C1 segment of cervical spinal cord (tissue), 14 donors: ENCODE results near the gene P2RY11.

Experiments
- DNase-seq, 14 donors: peaks; one replicate each; lab custom pipeline; 2025; lab: John Stamatoyannopoulos, UW

Gene P2RY11

DNA sequence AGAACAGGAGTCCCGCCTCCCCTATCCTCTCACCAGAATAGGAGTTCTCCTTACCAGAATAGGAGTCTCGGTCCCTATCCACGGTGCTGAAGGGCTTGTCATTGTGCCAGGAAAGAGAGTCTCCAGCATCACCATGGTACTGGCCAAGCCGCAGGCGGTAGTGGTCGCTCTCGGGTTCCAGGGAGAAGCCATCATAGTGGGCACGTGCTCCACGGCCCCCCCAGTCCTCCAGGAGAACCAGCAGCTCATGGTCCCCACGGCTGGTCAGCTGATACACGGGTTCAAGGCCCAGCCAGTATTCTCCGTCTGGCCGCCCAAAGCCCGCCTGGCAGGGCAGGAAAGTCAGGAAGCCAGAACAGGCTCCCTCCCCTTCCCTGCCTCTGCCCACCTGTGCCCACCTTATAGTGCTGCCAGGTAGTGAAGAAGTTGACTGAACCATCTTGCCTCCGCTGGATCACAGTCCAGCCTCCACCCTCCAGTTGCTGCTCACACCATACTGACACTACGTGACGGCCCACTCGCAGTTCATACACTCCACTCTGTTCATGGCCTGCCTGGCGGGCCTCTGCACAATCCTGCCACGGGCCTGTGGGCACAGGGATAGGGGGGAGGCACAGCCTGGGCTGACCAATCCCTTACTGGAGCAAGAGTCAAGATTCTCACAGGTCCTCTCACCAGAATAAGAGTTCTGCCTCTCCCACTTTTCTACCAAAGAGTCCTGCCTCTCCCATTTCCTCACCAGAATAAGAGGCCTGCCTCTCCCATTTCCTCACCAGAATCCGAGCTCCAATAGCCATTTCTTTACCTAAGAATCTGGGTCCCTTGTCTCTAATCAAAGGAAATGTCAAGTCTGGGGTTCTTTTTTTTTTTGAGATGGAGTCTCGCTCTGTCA lies 18.0 kb upstream of the P2RY11 start:
- DNase-seq = no peak

DNA sequence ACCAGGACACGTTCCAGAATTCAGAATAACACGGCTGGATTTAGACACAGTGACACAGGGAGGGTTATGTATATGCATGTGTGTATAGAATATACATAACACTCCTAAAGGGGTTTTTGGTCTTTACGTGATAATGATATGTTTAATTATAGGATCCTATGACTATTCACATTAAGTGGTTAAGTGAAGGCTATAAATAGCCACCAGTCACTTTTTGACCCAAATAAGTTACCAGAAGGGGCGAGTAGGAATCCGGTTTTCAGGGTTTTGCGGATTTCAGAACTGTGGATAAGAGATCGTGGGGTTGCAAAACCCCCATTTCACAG lies 15.9 kb upstream of the P2RY11 start:
- DNase-seq = no peak

DNA sequence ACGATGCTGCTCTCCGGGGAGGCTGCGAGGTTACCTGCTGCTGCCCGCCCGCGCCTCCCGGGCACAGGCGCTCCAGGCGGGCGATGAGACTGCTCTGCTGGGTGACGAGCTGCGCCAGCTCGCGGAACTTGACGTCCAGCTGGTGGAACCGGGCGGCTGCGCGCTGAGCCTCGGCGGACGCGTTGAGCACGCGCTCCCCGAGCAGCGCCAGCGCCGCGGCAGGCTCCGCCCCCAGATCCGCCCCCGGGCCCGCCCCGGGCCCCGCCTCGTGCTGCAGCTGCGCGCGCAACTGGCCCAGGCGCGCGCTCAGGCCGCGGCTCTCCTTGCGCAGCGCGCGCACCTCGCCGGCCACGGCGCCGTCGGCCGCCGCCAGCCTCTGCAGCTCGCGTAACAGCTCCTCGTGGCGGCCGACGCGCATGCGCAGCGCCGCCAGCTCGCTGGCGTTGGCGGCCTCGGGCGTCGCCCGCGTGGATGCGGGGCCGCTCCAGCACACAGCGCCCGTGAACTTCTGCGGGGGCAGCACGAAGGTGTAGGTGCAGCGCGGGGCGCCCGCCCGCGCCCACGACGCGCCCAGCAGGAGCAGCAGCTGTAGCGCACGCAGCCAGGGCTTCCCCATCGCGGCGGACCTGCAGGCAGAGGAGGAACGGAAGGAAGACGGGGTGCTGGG lies 15.4 kb upstream of the P2RY11 start:
- peak; percentile 4 to 93 (median 73) for DNase-seq

DNA sequence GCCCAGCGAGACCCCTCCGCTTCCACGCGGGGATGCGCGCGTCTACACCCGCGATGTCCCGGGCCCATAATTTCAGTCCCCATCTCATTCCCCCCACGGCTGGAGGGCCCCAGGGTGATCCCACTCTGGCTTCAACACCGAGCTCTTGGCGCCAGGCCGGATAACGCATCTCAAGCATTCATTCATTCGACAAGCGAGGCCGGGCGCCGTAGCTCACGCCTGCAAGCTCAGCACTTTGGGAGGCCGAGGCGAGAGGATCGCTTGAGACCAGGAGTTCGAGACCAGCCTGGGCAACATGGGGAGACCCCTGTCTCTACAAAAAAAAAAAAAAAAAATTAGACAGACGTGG lies 14.9 kb upstream of the P2RY11 start:
- peak in 1 of 14 donors; percentile 43 for DNase-seq

DNA sequence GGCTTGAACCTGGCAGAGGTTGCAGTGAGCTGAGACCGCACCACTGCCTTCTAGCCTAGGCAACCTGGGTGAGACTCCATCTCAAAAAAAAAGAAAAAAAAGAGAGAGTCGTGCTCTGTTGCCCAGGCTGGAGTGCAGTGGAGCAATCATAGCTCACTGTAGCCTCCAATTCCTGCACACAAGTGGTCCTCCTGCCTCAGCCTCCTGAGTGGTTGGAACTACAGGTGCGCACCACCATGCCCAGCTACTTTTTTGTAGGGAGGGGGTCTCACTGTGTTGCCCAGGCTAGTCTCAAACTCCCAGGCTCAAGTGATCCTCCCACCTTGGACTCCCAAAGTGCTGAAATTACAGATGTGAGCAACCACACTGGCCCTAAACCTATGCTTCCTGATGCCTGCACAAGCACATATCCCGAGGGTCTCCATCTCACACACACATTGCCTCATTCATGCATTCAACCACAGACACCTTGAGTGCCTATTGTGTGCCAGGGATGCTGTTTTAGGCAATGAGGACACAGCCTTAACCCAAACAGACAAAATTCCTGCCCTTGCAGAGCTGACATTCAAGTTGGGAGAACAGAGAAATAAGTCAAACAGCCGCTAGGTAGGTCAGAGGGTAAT lies 11.2 kb upstream of the P2RY11 start:
- no peak for DNase-seq

DNA sequence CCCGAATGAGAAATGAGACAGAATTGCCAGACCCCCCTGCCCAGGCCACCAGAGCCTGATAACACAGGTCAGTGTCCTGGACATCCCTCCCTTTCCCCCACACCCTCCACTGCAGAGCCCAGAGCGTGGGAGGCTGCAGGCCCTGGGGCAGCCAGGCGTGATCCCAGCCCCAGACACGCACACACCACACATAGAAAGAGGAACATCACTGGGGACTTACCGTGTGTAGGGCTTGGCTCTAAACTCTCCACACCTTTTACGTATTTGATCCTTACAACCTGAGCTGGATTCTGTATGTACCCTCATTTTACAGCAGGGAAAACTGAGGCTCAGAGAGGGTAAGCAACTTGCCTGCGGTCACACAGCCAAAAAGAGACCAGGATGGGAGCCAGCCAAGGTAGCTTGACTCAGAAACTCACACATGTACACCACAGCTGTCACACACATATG lies 8.7 kb upstream of the P2RY11 start:
- DNase-seq = no peak

DNA sequence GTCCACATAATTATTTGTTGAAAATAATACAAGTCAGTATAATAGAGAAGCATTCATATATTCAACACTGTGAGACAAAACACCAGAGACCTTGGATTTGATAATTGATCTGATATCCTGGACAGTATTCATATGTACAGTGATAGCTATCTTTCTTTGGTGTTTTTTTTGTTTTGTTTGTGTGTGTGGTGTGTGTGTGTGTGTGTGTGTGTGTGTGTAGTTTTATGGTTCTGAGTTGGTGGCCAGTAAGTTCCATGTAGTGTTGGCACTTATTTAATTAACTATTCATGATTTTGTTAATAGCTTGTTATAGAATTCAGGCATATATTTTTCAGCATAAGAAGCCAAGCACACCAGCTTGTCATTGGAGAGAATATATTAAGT lies 7.4 kb upstream of the P2RY11 start:
- no peak for DNase-seq

DNA sequence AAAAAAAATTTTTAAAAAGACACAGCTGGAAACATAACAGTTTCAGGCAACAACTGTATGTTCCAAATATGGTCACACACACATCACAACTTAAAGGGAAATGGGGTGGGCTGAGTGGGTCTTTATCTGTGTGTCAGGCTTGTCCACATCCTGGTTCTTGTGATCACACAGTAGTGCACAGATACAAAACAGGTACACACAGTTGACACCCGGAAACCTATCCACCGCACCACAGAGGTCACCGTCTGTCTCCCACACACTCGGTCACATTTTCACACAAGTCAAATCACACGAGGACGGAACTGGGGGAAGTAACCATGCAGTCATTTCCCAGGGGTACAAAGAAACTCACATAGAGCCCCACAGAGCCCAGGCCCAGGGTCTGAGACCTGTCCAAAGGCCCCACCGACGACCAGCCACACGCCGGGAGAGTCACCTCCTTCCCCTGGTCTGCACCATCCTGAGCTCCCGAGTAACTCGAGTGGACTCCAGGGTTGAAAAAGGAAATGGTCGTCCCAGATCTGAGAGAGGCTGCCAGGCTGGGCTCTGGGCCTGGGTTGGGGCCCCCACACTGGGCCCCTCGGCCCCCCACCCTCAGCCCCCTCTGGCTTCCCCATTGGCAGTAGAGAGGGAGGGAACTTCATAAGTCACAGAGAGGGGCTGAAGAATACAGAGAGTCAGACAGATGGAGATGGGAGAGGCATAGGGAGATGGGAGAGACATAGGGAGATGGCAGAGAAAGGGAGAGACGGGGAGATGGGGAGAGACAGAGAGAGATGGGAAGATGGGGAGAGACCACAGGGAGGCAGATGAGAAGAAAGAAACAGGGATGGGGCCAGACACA lies 6.6 kb upstream of the P2RY11 start:
- DNase-seq = no peak

DNA sequence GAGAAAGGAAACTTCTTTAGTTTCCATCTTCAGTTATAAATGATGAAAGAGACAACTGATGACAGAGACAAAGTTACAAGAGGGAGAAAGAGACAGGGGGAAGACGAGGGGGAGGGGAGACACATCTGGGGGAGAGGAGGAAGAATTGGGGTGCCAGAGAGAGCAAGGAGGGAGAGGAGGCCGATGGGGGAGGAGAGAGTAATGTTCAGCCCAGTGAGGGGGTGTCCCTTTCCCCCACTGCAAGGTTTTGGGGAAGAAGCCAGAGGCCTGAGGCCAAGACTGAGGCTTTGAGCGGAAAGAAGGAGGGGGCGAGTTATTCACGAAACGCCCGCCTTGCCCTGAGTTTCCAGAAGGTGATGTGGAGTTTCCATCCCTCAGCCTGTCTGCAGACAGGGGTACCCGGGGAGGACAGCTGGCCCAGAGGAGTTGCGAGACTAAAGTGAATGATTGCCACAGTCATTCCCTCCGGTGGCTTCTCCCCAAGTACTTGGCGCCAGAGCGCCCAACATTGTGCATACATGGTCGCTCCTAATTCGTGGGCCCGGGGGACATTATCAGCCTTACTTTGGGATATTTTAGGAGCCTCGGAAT lies 5.9 kb upstream of the P2RY11 start:
- peak in 1 of 14 donors; percentile 21 for DNase-seq

DNA sequence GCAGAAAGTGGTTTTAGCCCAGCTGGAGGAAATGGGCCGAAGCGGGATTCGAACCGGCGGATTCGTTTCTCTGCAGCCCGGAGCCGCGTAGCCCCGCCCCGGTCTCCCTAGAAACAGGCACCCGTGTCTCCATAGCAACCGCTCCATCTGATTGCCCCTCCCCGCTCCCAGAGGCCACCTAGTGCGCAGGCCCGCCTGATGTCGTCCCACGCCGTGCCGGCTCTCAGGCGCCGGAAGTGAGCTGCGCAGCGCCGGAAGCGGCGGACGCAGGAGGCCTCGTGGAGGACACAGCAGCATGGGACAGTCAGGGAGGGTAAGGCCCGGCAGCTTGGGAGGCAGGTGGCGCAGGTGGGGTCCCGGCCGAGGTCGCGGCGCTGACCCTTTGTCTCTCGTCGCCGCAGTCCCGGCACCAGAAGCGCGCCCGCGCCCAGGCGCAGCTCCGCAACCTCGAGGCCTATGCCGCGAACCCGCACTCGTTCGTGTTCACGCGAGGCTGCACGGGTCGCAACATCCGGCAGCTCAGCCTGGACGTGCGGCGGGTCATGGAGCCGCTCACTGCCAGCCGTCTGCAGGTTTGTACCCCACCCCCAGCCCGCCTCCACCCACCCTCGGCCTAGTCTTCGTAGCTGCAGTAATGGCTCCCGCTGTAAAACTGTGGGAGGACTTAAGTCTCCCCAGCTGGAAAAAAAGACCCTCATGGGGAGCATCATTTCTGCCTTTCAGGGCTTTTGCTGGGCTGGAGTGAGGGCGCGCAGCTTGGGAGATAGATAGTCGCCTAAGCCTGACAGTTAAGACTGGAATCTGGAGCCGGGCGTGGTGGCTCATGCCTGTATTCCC lies 5.2 kb upstream of the P2RY11 start, which contains the start of gene PPAN:
PPAN (plus strand) TSS at position 263 of the 837 bp plus-strand sequence; CDS start at position 296, 33 bp downstream.
- DNase-seq = peak; percentile 58 to 97 (median 94)

DNA sequence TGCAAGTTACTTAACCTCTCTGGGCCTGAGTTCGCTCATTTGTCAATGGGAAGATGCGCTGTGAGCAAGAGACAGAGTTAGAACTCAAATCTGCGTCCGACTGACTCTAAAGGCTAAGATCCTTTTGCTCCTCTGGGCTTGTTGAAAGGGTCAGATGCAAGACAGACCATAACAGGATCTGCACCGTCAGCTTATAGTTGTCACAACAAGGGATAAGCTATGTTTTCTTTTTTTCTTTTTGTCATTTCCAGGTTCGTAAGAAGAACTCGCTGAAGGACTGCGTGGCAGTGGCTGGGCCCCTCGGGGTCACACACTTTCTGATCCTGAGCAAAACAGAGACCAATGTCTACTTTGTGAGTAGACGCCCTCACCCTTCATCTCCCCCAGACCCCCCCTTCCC lies 4.2 kb upstream of the P2RY11 start:
- DNase-seq = no peak

DNA sequence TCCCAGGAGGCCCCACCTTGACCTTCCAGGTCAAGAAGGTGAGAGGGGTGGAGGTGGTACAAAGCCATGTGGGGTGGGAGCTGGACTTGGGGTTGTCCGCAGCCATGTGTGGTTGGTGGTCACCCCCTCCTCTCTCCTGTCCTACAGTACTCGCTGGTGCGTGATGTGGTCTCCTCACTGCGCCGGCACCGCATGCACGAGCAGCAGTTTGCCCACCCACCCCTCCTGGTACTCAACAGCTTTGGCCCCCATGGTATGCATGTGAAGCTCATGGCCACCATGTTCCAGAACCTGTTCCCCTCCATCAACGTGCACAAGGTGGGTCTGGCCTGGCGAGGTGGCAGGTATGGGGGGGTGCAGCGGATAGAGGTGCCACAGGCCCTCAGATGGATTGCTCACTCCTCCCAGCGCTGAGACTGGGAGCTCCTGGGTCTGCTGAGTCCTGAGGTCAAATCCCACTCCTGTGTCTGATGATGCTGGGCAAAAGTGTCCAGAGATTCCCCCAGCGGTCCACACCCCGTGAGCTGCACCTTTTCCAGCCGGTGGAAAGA lies 3.6 kb upstream of the P2RY11 start:
- DNase-seq = no peak

DNA sequence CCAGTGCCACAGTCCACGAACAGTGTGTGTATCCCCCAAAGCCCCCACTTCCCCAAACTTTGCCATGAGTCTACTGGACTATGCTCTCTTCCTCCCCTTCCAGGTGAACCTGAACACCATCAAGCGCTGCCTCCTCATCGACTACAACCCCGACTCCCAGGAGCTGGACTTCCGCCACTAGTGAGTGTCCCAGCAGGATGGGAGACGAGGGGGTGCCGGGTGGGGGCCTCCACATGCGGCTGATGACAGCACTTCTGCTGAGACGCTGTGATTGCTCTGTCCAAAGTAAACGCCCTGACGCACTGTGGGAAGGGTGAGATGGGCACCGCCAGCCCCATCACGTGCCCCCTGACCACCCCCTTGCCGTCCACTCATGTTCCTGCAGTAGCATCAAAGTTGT lies 2.0 kb upstream of the P2RY11 start:
- no peak for DNase-seq

DNA sequence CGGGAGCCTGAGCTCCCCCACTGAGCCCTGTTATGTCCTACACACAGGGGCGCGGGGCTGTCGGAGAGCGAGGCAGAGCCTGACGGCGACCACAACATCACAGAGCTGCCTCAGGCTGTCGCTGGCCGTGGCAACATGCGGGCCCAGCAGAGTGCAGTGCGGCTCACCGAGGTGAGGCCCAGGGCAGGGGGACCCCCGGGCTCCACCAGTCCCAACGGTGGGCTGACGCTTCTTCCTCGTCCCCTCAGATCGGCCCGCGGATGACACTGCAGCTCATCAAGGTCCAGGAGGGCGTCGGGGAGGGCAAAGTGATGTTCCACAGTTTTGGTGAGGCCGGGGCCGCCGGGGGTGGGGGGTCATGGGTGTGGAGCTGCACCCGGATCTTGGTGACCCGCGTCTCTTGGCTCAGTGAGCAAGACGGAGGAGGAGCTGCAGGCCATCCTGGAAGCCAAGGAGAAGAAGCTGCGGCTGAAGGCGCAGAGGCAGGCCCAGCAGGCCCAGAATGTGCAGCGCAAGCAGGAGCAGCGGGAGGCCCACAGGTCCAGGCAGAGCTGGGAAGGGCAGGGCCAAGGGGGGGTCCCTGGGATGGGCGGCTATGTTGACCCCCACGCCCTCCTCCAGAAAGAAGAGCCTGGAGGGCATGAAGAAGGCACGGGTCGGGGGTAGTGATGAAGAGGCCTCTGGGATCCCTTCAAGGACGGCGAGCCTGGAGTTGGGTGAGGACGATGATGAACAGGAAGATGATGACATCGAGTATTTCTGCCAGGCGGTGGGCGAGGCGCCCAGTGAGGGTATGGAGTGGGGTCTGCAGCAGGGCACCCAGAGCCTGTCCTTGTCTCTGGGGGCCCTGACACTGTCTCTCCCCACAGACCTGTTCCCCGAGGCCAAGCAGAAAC lies 1.2 kb upstream of the P2RY11 start:
- DNase-seq = no peak

DNA sequence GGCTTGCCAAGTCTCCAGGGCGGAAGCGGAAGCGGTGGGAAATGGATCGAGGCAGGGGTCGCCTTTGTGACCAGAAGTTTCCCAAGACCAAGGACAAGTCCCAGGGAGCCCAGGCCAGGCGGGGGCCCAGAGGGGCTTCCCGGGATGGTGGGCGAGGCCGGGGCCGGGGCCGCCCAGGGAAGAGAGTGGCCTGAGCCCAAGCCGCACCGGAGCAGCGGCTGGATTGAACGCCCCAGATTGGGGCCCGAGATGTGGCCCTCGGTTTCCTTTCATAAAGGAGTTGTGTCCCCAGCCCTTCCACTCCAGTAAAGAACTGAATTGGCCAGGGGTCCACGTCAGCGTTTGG lies 548 bp upstream of the P2RY11 start:
- no peak for DNase-seq

DNA sequence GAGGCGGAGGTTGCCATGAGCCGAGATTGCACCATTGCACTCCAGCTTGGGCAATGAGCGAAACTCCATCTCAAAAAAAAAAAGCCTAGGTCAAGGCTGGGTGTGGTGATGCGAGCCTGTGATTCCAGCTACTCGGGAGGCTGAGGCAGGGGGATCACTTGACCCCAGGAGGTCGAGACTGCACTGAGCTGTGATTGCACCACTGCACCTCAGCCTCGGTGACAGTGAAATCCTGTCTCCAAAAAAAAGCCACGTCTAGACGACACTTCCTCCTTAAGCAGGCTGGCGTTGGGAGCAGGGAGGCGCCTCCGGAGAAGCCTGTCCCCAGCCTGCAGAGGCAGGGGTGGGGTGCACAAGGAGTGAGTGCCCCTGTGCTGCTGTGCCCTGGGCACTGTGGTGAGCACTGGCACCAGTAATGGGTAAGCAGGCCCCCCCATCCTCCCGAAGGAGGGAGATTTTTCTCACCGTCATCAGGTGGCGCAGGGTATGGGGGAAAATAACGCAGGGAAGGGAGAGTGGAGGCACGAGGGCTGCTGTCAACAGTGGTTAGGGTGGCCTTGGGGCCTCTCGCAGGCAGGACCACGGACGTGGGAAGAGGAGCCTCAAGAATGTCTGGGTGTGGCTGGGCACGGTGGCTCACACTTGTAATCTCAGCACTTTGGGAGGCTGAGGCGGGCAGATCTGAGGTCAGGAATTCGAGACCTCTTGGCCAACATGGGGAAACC lies 706 bp downstream of the P2RY11 start:
- peak in 2 of 14 donors; percentile 8 to 13 for DNase-seq

DNA sequence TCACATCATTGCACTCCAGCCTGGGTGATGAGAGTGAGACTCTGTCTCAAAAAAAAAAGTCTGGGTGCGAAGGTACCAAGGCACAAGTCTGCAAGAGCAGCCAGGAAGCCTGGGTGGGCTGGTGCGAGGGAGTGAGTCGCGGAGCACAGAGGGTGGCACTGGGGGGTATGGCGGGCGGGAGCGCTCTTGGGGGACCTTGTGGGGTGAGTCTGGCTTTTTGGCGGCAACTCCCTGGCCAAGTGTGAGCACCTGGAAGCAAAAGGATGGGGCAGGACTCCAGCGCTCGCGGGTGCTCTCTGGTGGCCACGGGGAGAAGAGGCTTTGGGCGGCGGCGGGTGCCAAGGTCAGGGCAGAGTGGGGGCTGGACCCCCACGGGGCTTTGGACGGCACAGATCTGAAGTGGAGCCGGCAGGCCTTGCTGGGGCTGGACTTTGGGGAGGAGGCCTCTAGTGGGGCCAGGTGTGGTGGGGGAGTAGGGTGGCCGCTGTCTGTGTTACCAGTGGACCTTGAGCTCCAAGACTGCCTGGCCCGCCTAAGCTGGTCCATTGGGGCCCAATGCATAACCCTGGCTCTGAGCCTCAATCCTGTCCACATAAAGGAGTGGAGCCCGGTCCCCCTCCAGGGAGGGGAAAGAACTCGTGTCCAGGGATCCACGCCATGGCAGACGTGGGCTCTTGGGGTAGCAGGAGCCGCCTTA lies 1.6 kb downstream of the P2RY11 start:
- DNase-seq = peak in 6 of 14 donors; percentile 4 to 49 (median 11)

DNA sequence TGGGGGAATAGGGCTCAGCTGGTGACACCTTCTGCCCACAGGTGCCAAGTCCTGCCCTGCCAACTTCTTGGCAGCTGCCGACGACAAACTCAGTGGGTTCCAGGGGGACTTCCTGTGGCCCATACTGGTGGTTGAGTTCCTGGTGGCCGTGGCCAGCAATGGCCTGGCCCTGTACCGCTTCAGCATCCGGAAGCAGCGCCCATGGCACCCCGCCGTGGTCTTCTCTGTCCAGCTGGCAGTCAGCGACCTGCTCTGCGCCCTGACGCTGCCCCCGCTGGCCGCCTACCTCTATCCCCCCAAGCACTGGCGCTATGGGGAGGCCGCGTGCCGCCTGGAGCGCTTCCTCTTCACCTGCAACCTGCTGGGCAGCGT lies 2.1 kb downstream of the P2RY11 start:
- DNase-seq = no peak
